Ovary (tissue), 3 donors: ENCODE data around the gene ATP8B4.

ENCODE experiments used
- CTCF ChIP-seq, 3 donors: fragments of 450-650 bp in 2 of 3; fragments of 200-600 bp in 1 of 3; IDR thresholded peaks; one replicate each; pipeline versions ENCODE4 v1.5.1 to v1.8.0; 2016 to 2022; ENCODE audit warnings: antibody characterized with exemption in 3 of 3, mild to moderate bottlenecking in 1 of 3
- EP300 ChIP-seq: sonication (generic); formaldehyde crosslinking; IDR thresholded peaks from one replicate; pipeline ENCODE4 v1.6.1; 2017; ENCODE audit warnings: antibody characterized with exemption
- donor health status: DM: no; HTN: no; CAD: no.

- TF ChIP-seq EP300: no peak
- no peak for TF ChIP-seq CTCF (IDR thresholded peaks at IDR 0.05)
These were observed 5.0 kb upstream of the ATP8B4 start for GRCh38 chr15:50123861-50124557.
